ENCODE measurements around the gene OCA2. TPM values are rescaled to one million over a fixed set of nuclear protein-coding genes. Genes with fewer than 3 reads are reported as not detected.
A peak's percentile ranks its signal among the peaks of the same experiment; 100 is the strongest.

Gene OCA2
- total and polyA plus RNA-seq, 4 experiments from 2014 or later: not detected

GRCh38 chr15:27833974-27834373 lies 265.1 kb downstream of the OCA2 start:
- no peaks in the 10 kb centered on the region for H3K4me1 Mint-ChIP-seq
- H3K4me1 ChIP-seq (ENCODE audit: insufficient read depth, low read length): no peaks in the 10 kb centered on the region
- POLR2A ChIA-PET (ENCODE audit: partially characterized antibody): no interaction called here

DNA sequence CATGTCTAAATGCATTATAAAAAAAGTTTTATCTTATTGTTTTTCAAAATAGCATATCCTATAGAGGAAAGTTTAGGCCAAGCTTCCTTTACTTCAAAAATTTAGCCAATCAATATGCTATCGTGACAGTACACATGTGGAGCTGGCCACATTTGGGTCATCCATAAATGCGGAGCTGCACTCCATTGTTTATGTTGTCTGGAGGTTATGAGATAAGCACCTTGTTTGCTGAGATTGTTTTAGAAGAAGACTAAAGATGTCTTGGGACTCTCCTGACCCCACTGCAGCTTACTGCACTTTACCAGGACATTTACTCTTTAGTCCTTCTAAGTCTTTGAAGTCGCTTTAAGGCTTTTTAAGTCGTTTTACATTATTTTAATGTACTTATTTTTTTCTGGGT lies 265.9 kb downstream of the OCA2 start:
- H3K4me3 ChIP-seq (ENCODE audit: low read length in 2 of 2): no peak overlapping the region
- no peaks in the 10 kb centered on the region for H3K27me3 ChIP-seq (ENCODE audit: insufficient read depth, low read length)
- no peaks in the 10 kb centered on the region for H3K9me3 ChIP-seq (ENCODE audit: control insufficient read depth in 1 of 2, low read length in 2 of 2)
- Mint-ChIP-seq H3K27ac (no peak overlapping the region), H3K36me3 (no peaks in the 10 kb centered on the region), H3K4me3 (no peak overlapping the region), H3K4me1 (no peaks in the 10 kb centered on the region), H3K27me3 (peaks cover 2 to 4% of the 10 kb centered on the region in 2 donors), H3K9me3 (peaks cover 0 to 6% (median 0%) of the 10 kb centered on the region in 8 donors)
- intact Hi-C loops (cut with micrococcal nuclease): no loop called here
- no peak for DNase-seq
- no peaks in the 10 kb centered on the region for H3K4me1 ChIP-seq (ENCODE audit: insufficient read depth, low read length)
- no peak overlapping the region for H3K27ac ChIP-seq (ENCODE audit: low read depth, low read length)
- no peaks in the 10 kb centered on the region for H3K36me3 ChIP-seq (ENCODE audit: insufficient read depth, low read length)
- POLR2A ChIA-PET (ENCODE audit: partially characterized antibody): no interaction called here
- CTCF ChIA-PET (ENCODE audit: partially characterized antibody): no interaction called here

More at GRCh38 chr15:27833974-27834373, 265.1 kb downstream of the OCA2 start:
- no peak overlapping the region for H3K27ac ChIP-seq (ENCODE audit: low read depth, low read length)
- Mint-ChIP-seq H3K4me3 (no peak overlapping the region), H3K9me3 (peaks cover 0 to 6% (median 0%) of the 10 kb centered on the region in 8 donors), H3K27me3 (peaks cover 2 to 4% of the 10 kb centered on the region in 2 donors), H3K27ac (no peak overlapping the region), H3K36me3 (no peaks in the 10 kb centered on the region)
- no peaks in the 10 kb centered on the region for H3K27me3 ChIP-seq (ENCODE audit: insufficient read depth, low read length)
- H3K9me3 ChIP-seq (ENCODE audit: control insufficient read depth in 1 of 2, low read length in 2 of 2): no peaks in the 10 kb centered on the region
- H3K4me3 ChIP-seq (ENCODE audit: low read length in 2 of 2): no peak overlapping the region
- no peaks in the 10 kb centered on the region for H3K36me3 ChIP-seq (ENCODE audit: insufficient read depth, low read length)
- CTCF ChIA-PET (ENCODE audit: partially characterized antibody): no interaction called here
- intact Hi-C loops (cut with micrococcal nuclease): no loop called here
- no peak for DNase-seq

- Mint-ChIP-seq H3K36me3 (no peaks in the 10 kb centered on the region), H3K27me3 (peaks cover 2 to 4% of the 10 kb centered on the region in 2 donors), H3K4me3 (no peak overlapping the region), H3K9me3 (peaks cover 0 to 6% (median 0%) of the 10 kb centered on the region in 8 donors), H3K27ac (no peak overlapping the region), H3K4me1 (no peaks in the 10 kb centered on the region)
- Histone ChIP-seq H3K27me3 (ENCODE audit: insufficient read depth, low read length) (no peaks in the 10 kb centered on the region), H3K4me1 (ENCODE audit: insufficient read depth, low read length) (no peaks in the 10 kb centered on the region), H3K27ac (ENCODE audit: low read depth, low read length) (no peak overlapping the region), H3K9me3 (ENCODE audit: control insufficient read depth in 1 of 2, low read length in 2 of 2) (no peaks in the 10 kb centered on the region), H3K36me3 (ENCODE audit: insufficient read depth, low read length) (no peaks in the 10 kb centered on the region), H3K4me3 (ENCODE audit: low read length in 2 of 2) (no peak overlapping the region)
- CTCF ChIA-PET (ENCODE audit: partially characterized antibody): no interaction called here
- no peak for DNase-seq
- POLR2A ChIA-PET (ENCODE audit: partially characterized antibody): no interaction called here
- intact Hi-C loops (cut with micrococcal nuclease): no loop called here
Observed at GRCh38 chr15:27832237-27832596, 266.9 kb downstream of the OCA2 start.

- intact Hi-C loops (cut with micrococcal nuclease): no loop called here
- no peak overlapping the region for H3K4me3 Mint-ChIP-seq
- Histone ChIP-seq H3K9me3 (ENCODE audit: control insufficient read depth in 1 of 2, low read length in 2 of 2) (no peaks in the 10 kb centered on the region), H3K27me3 (ENCODE audit: insufficient read depth, low read length) (no peaks in the 10 kb centered on the region), H3K4me1 (ENCODE audit: insufficient read depth, low read length) (no peaks in the 10 kb centered on the region), H3K36me3 (ENCODE audit: insufficient read depth, low read length) (no peaks in the 10 kb centered on the region), H3K4me3 (ENCODE audit: low read length in 2 of 2) (no peak overlapping the region), H3K27ac (ENCODE audit: low read depth, low read length) (no peak overlapping the region)
- H3K27me3 Mint-ChIP-seq: peaks cover 2 to 4% of the 10 kb centered on the region in 2 donors
- CTCF ChIA-PET (ENCODE audit: partially characterized antibody): no interaction called here
- POLR2A ChIA-PET (ENCODE audit: partially characterized antibody): no interaction called here
- H3K9me3 Mint-ChIP-seq: peaks cover 0 to 4% (median 0%) of the 10 kb centered on the region in 8 donors
- no peaks in the 10 kb centered on the region for H3K4me1 Mint-ChIP-seq
- H3K27ac Mint-ChIP-seq: no peak overlapping the region
- DNase-seq: no peak
- no peaks in the 10 kb centered on the region for H3K36me3 Mint-ChIP-seq
Observed at GRCh38 chr15:27831384-27832236, 267.5 kb downstream of the OCA2 start.

DNA sequence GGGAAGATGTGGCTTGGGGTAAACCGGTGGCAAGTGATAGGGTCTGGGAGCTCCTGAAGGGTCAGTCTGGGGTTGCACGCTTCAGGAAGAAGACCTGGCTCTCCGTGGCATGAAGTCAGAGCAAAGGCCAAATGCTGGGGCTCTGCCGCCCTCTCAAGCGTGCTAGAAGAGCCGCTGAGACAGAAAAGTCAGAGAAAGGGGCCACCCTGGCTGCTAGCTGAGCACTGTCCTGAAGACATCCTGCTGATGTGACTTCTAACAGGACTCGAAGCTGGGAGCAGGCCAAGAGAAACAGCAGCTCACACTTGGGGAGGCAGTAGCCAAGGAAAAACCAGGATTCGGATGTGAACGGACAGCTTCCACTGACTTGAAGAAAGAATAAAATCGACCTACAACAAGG lies 270.4 kb downstream of the OCA2 start:
- CTCF ChIA-PET (ENCODE audit: partially characterized antibody): no interaction called here
- no peaks in the 10 kb centered on the region for H3K27me3 ChIP-seq (ENCODE audit: insufficient read depth, low read length)
- no peak overlapping the region for H3K27ac Mint-ChIP-seq
- H3K27me3 Mint-ChIP-seq: no peaks in the 10 kb centered on the region
- no peaks in the 10 kb centered on the region for H3K4me1 Mint-ChIP-seq
- no peaks in the 10 kb centered on the region for H3K36me3 Mint-ChIP-seq
- no peak overlapping the region for H3K4me3 ChIP-seq (ENCODE audit: low read length in 2 of 2)
- H3K4me1 ChIP-seq (ENCODE audit: insufficient read depth, low read length): no peaks in the 10 kb centered on the region
- no peak overlapping the region for H3K4me3 Mint-ChIP-seq
- DNase-seq: no peak
- no peaks in the 10 kb centered on the region for H3K9me3 ChIP-seq (ENCODE audit: control insufficient read depth in 1 of 2, low read length in 2 of 2)
- H3K9me3 Mint-ChIP-seq: peaks cover 0 to 2% (median 0%) of the 10 kb centered on the region in 8 donors
- H3K27ac ChIP-seq (ENCODE audit: low read depth, low read length): no peak overlapping the region
- no peaks in the 10 kb centered on the region for H3K36me3 ChIP-seq (ENCODE audit: insufficient read depth, low read length)
- intact Hi-C loops (cut with micrococcal nuclease): no loop called here
- POLR2A ChIA-PET (ENCODE audit: partially characterized antibody): no interaction called here

DNA sequence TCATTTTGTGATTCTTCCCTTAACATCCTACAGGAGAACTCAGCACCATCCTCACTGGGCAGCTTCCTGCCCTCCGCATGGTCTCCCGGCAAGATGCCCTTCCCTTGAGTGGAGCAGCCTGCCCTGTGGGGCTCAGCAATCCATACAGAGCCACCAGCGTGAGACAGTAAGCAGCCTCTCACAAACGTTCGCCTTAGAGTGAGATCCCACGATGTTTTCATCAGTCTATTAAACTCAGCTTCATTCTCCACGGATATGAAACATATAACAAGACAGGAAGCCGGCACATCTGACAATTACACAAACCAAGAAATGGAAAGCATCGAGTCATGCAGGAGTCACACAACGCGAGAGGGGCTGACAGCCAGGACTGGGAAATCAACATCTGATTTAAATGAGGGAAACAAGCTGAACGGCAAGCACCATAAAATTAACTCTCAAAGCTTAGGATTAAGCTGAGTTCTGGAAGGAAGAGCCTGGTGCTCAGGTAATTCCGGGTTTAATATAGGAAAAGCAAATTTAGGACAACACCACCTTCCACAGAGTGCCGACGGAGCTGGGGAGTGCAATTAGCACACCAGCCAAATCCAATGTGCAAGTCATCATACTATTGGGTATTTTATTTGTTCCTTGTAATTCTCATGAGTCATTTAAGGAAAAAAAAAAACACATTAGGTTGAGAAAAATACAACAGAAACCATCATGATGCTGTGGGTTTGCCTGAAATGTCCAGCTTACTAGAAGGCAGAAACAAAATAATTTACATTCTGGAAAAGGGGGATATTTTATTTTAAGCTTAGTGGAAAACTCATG lies 272.0 kb downstream of the OCA2 start:
- H3K4me1 ChIP-seq (ENCODE audit: insufficient read depth, low read length): no peaks in the 10 kb centered on the region
- ChIA-PET CTCF (ENCODE audit: partially characterized antibody) (no interaction called here), POLR2A (ENCODE audit: partially characterized antibody) (no interaction called here)
- Mint-ChIP-seq H3K4me3 (no peak overlapping the region), H3K27me3 (no peaks in the 10 kb centered on the region), H3K9me3 (peaks cover 0 to 5% (median 0%) of the 10 kb centered on the region in 8 donors), H3K27ac (no peak overlapping the region), H3K4me1 (no peaks in the 10 kb centered on the region), H3K36me3 (no peaks in the 10 kb centered on the region)
- H3K27me3 ChIP-seq (ENCODE audit: insufficient read depth, low read length): no peaks in the 10 kb centered on the region
- no peak overlapping the region for H3K4me3 ChIP-seq (ENCODE audit: low read length in 2 of 2)
- no peaks in the 10 kb centered on the region for H3K36me3 ChIP-seq (ENCODE audit: insufficient read depth, low read length)
- no peak overlapping the region for H3K27ac ChIP-seq (ENCODE audit: low read depth, low read length)
- H3K9me3 ChIP-seq (ENCODE audit: control insufficient read depth in 1 of 2, low read length in 2 of 2): no peaks in the 10 kb centered on the region
- no peak for DNase-seq
- intact Hi-C loops (cut with micrococcal nuclease): no loop called here

- ChIA-PET POLR2A (ENCODE audit: partially characterized antibody) (no interaction called here), CTCF (ENCODE audit: partially characterized antibody) (no interaction called here)
- DNase-seq: no peak
- H3K36me3 Mint-ChIP-seq: no peaks in the 10 kb centered on the region
- no peaks in the 10 kb centered on the region for H3K9me3 ChIP-seq (ENCODE audit: control insufficient read depth in 1 of 2, low read length in 2 of 2)
- H3K4me3 ChIP-seq (ENCODE audit: low read length in 2 of 2): no peak overlapping the region
- H3K27ac ChIP-seq (ENCODE audit: low read depth, low read length): no peak overlapping the region
- H3K9me3 Mint-ChIP-seq: peaks cover 0 to 5% (median 0%) of the 10 kb centered on the region in 8 donors
- H3K4me1 ChIP-seq (ENCODE audit: insufficient read depth, low read length): no peaks in the 10 kb centered on the region
- no peaks in the 10 kb centered on the region for H3K4me1 Mint-ChIP-seq
- no peaks in the 10 kb centered on the region for H3K27me3 ChIP-seq (ENCODE audit: insufficient read depth, low read length)
- intact Hi-C loops (cut with micrococcal nuclease): no loop called here
- peak overlapping the region in 1 of 7 donors; percentile 79 for H3K27ac Mint-ChIP-seq
- no peaks in the 10 kb centered on the region for H3K27me3 Mint-ChIP-seq
- no peak overlapping the region for H3K4me3 Mint-ChIP-seq
- no peaks in the 10 kb centered on the region for H3K36me3 ChIP-seq (ENCODE audit: insufficient read depth, low read length)
Observed at GRCh38 chr15:27826411-27826810, 272.7 kb downstream of the OCA2 start.
